Fibroblast of peridontal ligament (primary cell): ENCODE results near the gene CALM1.

Experiments used
- DNase-seq: peaks from one replicate; pipeline ENCODE4 v3.0.0-alpha.2; 2010; ENCODE audit errors: extremely low read depth

The CALM1 gene

DNA sequence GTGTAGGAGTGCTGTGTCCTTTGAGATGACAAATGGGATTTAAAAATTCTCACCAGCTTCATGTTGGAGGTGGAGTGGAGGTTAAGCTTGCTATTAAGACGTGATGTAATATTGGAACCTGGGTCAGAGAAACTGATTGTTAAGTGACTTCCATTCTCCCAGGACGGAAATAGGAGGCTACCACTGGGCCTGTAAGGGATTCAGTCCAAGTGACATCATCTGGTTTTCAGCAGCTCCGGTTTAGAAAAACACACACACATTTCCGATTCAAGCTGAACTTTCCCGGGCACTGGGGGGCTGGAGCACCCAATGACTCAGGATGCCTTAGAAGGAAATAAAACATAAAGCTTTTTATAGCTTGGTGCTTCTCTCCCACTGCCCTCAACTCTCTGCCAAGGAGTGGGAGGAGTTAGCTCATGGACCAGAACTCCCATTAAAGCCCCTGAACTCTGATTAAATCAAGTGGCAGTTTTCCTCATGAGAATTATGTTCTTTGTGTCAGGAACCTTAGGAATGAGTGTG is 12.4 kb downstream of the CALM1 start:
- peak; percentile 94 for DNase-seq

DNA sequence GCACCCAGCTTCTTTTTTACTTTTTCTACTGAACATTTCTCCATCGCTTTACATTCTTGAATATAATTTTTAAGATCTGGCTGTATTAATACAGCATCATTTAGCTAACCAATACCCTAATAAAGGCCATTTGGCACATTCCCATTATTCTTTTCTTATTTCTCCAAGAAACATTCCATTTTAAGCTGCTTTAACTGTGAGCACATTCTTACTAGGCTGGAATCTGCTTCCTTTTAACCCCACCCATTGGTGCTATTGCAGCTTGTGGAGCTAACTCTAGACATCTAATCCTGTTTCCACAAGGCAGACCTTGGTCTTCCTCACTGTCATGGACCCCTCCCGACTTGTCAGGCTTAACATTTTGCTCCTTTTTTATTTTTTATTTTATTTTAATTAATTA is 15.2 kb downstream of the CALM1 start:
- DNase-seq, result no peak

DNA sequence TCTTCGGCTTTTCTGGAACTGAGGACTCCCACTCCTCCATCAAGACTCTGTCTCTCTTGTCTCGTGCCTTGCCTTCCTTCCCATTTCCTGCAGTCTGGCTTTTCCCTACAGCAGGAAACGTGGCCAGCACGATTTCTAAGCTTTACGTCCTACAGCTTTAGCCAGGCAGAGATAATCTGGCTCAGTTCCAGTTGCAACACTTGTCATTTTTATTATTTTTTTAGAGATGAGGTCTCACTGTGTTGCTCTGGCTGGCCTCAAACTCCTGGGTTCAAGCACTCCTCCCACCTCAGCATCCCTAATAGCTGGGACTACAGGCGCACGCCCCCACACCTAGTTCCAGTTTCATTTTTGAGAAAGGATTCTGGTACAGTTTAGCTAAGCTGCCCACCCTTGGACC is 19.9 kb downstream of the CALM1 start:
- DNase-seq, result no peak

DNA sequence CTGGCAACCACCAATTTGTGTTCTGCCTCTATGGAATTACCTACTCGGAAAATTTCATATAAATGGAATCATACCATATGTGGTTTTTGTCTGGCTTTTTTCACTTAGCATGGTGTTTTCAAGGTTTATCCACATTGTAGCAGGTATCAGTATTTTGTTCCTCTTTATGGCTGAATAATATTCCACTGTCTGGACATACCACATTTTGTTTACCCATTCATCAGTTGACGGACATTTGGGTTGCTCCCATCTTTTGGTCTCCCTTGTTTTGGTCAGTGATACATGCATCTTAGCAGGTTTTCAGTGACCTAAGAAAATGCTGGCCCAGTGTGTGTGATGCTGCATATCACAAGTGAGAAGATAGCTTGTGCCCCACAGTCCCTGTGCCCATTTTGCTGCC is 21.2 kb downstream of the CALM1 start:
- DNase-seq, result no peak

DNA sequence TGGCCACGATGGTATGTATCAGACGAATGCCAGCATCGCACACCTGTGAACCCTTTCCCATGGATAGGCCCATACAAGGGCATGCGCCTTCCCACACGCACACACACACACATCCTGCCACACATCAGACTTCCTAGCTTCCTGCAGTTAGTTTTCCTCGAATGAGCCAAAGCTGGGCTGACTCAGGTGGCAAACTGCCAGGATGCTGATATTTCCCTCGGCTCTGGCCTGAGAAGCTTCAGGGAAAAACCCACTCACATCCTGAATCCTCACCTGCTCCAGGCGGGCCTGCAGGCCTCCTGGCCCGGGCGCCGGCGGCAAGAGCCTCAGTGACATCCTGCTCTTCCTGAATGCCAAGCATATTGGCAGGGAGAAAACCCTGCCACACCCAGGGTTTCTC is 22.4 kb downstream of the CALM1 start:
- peak; percentile 90 for DNase-seq

DNA sequence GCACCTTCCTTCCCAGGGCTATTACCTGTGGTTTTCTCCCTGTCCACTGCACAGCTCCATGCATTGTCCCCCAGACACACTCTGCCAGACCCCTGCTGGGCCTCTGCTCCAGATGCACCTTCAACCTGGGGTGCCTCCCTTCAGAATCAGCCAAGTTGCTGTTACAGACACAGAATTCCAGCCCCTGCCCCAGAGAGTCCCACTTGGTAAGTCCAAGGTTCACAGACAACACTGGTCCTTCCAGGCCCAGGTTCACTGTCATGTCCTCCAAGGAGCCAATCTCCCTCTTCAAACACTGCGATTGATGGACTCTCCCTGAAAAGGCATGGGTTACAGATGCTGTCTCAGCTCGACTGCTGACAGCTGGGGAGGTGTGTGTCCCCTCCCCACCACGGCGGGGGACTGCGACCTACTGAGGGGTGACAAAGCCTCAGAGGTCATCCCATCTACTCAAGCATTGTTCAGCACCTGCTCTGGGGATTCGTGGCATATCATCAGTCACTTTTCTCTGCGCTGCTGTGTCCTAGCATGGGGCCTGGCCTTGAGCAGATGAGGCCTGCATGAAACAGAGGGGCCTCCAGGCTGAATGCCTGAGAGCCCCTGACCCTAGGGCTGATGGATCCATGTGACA is 24.3 kb downstream of the CALM1 start:
- no peak for DNase-seq

DNA sequence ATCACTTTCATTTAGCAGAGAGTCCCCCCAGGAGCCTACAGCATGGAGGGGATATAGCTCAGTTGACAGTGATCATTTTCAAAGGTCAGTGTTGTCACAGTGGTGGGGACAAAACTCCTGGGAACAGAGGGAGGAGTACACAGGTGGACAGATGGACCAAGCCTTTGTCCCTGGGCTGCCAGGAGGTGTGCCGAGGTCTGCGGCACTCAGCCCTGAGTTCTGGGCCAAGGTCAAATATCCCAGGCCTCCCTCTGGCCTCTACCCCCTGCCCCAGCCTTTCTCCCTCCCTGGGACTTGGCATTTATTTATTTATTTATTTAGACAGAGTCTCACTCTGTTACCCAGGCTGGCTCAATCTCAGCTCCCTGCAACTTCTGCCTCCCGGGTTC is 24.8 kb downstream of the CALM1 start:
- DNase-seq, result no peak

DNA sequence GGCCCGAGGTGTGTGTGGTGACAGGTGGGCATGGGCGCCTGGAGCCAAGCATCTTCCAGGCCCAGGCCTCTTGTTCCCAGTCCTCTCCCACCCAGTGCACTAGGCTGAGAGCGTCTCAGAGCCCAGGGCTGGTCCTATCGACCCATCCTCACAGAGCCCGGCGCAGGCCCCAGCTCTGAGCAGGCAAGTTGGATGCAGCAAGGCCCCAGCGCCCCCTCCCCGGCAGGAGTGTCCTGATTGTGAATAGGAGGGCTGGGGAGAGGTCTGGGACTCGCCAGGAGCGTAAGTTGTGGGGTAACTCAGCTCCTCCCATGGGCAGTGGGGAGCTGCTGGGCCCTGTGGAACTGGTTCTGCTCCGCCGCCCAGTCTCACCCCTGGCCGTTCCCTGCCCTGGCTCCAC is 26.3 kb downstream of the CALM1 start:
- DNase-seq, result no peak

DNA sequence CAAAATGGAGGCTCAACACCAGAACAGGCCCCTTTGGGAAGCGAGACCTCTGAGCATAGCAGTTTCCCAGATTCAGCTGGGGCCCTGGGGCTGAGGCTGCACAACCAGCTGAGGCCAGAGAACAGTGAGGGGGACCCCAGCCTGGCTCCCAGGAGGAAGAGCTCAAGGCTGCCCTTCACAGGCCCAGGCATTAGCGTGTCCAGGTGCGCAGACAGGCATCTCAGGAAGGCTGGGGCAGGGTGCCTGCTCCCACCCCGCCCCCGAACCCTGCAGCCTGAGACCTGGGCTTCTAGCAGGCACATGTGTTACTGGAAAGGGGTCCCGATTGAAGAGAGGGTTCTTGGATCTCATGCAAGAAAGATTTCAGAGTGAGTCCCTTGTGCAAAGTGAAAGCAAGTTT is 27.2 kb downstream of the CALM1 start:
- DNase-seq, result no peak

DNA sequence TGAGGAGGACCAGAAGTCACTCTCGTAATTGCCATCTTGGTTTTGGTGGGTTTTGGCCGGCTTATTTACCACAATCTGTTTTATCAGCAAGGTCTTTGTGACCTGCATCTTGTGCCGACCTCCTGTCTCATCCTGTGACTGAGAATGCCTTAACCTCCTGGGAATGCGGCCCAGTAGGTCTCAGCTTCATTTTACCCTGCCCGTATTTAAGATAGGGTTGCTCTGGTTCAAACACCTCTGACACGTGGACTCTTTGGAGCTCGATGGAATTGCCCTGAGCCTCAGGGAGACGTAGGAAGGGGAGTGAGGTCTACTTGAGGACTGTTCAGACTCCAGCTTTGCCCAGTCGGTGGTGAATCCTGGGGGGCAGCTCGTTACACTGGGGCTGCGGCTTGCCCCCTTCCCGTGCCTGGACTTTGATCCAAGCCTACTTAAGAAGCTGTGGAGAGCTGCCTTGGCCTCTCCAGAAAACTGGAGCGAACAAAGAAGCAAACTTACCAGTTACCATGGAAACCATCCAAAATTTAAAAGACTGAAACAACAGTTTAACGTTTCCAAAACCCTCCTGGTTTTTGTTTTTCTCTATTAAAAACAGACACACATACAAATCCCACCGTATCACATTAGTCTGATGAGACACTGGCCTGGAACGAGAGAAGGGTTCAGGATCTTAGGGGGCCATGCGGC is 28.0 kb downstream of the CALM1 start:
- DNase-seq, result peak; percentile 30

DNA sequence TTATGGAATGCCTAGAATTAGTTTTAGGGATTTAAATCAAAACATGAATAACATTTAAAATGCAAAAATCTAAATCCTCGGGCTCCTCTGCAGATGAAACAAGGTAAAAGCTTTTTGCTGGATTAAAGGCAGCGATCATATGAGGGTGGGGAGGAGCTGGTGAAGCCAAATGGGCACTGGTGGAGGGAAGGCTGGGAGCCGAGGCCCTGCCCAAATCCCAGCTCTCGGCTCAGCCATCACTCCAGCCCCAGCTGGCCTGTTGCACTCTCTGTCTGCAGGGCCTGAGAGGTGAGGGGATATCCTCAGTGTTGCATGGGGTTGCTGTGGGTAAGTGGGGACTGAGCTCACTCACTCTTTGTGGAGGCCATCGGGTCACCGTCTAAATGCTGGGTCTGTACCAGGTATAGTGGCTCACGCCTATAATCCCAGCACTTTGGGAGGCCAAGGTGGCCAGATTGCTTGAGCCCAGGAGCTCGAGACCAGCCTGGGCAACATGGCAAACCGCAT is 28.6 kb downstream of the CALM1 start:
- no peak for DNase-seq

DNA sequence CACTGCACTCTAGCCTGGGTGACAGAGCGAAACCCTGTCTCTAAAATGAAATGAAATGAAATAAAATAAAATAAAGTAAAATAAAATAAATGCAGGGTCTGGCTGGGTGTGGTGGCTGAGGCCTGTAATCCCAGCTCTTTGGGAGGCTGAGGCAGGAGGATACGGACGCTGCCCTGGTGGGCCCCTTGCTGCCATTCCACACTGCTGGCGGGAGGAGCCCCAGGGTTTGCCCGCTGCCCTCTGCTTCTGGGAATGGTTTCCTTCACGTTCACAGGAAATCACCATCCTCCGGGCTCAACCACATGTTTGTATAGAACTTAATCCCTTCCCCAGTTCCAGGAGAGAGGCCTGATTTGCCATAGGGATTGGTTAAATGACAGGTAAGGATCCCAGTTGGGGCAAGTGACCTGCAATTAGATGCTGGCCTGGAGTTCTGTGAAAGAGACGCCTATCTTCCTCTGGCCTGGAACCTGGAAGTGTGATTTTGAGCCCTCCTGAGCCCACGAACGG is 29.3 kb downstream of the CALM1 start:
- DNase-seq, result no peak

DNA sequence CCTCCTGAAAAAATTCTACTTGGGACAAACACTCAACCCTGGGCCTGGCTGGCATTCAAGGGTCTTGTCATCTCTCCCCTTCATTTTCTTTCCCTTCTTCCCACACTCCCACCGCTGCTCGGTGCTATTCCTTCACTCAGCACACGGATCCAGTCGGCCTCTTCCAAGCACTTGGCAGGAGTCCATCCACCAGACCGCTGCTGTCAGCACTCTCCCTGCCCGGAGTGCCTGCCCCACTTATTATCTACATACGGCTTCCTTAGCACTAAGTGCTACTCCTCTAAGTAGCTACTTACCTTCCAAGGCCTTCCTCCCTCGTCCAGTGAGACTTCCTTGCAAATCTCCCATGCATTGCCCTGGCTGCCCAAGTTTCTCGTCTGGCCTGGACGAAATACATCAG is 29.8 kb downstream of the CALM1 start:
- no peak for DNase-seq

DNA sequence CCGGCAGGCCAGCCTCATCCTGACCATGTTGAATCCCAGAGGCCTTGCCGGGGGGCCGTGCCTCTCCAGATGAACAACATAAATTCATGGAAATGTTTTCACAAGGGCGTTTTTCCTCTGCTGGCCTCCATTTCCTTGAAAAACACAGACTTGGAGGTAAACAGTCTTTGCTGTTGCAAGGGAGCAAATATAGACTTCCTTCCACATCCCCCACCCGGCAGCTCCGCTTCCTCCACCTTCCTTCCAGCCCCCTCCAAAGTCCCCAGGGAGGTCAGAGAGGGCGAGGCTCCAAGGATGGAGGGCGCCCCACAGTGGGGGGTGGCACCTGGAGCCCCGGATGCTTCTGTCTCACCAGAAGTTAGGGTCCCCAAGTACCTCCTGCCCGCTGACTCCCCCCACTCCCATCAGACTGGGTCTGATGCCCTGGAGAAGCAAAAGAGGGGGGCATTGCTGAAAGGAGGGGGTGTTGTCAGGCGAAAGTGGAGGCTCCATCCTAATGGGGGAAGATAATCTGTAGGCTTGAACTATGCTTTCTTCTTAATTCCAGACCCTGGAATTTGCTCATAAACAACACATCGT is 31.1 kb downstream of the CALM1 start:
- no peak for DNase-seq

DNA sequence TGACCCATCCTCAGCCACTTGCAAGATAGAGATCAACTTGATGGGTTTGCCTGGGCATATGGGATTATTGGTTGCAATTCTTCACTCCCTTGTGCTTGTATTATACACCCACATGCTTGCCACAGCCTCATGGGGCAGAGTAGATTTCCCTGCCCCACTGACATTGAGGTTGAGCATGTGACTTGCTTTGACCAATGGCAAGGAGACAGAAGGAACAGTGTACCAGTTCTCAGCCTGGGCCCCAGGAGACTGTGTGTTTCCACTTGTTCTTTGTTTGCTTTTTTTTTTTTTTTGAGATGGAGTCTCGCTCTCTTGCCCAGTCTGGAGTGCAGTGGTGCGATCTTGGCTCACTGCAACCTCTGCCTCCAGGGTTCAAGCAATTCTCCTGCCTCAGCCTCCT is 31.8 kb downstream of the CALM1 start:
- DNase-seq, result no peak

DNA sequence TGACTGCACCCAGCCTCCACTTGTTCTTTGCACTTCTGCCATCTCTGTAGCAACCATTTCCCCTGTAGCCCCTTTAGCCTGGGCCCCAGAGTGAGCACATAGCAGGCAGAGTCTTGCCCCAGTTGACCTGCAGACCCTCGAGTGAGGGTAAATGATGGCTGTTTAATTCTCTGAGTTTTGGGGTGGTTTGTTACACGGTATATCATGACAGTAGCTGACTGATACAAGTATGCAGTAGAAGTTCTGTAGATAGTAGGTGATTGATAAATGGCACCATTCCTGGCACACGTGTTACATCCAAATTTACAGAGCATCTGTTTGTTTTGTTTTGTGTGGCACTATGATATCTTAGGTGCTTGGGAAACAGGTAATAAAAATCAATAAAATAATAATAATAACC is 32.4 kb downstream of the CALM1 start:
- no peak for DNase-seq

DNA sequence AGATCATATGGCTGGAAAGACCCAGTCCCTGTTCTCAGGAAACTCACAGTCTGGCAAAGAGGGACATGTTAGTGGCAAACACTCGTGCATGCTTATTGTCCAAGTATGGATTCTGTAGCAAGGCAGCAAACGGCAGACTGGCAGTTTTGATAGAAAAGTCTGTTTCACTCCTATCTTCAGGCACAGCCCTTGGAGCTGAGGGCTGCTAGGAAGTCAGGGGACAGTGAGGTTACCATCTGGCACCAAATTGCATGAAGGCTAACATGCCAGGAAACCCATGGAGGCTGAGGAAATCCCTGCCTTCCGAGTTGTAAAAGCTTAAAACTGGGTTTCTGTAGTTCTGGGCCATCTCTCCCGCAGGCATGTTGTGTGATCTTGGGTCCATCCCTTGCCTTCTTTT is 32.9 kb downstream of the CALM1 start:
- no peak for DNase-seq

DNA sequence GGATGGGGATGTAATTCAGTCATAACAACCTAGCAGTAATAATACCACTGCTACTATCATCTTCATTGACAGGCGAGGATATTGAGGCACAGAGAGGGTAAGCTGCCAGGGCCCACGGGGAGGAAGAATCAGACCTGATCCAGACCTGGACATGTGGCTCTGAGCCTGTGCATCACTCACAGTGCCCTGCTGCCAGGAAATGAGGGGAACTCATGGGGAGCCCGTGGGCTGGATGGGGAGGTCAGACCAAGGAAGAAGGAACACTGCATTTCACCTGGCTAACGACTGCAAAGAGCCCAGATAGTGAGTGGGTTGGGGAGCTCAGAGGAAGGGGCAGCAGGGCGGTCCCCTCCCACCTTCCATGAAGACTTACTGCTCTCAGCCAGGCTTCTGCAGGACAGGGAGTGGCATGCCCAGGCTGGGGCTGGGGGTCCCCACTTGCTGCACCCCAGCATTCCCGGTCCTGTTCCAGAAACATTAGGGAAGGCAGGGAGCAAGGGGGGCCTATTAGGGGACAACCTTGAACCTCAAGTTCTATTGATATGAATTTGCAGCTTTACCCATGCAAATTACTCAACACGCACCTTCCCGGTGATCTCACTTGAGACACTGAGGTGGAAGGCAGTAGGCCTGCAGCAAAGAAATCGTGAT is 37.7 kb downstream of the CALM1 start:
- DNase-seq, result no peak

DNA sequence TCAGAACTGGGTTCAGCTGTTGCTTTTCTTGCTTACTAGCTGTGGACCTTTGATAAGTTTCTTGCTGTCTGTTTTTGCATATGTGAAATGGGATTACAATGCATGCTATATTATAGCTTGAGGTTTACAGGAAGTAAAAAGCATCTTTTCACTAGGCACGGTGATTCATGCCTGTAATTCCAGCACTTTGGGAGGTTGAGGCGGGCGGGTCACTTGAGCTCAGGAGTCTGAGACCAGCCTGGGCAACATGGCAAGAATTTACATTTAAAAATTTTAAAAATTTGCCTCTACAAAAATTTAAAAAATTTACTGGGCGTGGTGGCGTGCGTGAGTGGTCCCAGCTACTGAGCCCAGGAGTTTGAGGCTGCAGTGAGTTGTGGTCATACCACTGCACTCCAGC is 42.0 kb downstream of the CALM1 start:
- DNase-seq, result no peak

DNA sequence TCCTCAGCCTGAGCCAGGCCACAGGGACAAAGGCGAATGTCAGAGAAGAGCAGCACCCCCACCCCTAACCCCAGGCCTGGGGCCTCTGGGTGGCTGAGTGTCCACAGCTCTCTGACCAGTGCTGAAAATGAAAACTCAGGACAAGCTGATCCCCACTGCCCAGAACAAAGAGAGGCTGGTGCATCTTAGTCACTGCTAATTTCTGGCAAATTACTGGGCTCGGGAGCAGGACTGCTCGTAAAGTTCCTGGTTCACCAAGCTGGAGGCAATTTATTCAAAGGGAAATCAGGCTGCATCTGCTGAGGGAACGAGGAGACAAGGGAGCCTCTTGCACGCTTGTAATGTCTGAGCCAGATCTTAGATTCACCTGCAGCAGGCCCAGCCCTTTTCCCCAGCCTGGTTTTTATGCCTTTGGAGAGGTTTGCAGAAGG is 43.2 kb downstream of the CALM1 start:
- no peak for DNase-seq

DNA sequence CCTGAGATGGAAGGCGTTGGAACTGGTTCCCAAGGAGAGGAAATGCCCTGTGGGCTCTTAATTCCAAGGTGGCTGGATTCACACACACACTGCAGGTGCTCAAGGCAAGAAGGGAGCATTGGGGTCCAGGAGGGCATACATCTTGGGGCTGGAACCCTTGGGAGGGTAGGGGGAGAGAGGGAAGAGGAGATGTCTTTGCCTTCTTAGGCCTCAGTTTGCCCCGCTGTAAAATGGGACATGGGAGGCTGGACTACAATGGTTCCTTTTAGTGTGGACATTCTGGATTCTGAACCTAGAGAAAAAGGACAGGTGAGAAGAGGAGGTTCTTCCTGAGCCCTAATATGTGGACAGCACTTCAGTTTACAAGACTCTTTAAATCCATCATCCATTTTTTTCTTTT is 43.8 kb downstream of the CALM1 start:
- no peak for DNase-seq

DNA sequence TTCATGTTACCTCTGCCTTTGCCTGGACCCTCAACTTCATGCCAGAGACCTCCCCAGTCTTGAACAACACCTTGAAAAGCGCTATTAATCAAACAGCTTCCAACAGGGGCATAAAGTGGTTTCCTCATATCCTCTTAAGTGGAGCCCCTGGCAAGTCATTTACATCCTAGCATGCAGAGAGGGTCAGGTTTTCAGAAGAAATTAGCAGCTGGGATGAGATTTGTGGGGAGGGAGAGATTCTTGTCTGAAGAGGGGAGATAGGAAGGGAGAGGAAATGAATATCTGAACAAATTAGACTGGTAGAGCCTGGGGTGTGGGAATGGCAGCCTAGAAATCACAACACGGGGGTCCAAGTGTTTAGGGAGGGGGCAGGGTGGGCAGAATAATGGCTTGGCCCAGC is 45.6 kb downstream of the CALM1 start:
- no peak for DNase-seq
